Measurements from ENCODE around the gene JAKMIP1. TPM values are rescaled to one million over a fixed set of nuclear protein-coding genes. Genes with fewer than 3 reads are reported as not detected.

The JAKMIP1 gene
- total RNA-seq, 2 experiments from 2014 or later, result 4.0 to 5.1 TPM

GRCh38 chr4:6235012-6235411, 34.7 kb upstream of the JAKMIP1 start:
- intact Hi-C loops (cut with micrococcal nuclease; ENCODE audit: unreplicated experiment), result no loop called here
- CTCF ChIA-PET (ENCODE audit: unreplicated experiment), result no interaction called here
- BruUV-seq (replicated peaks), result no TSS peak
- no peaks in the 10 kb centered on the region for H4K20me1 ChIP-seq (ENCODE audit: insufficient read depth, low read length)
- no peaks in the 10 kb centered on the region for H3K4me1 ChIP-seq (ENCODE audit: insufficient read depth, low read length, poor library complexity, severe bottlenecking)
- no peaks in the 10 kb centered on the region for H3K36me3 ChIP-seq (ENCODE audit: insufficient read depth, low read length)
- no peak overlapping the region for H3K27ac ChIP-seq (ENCODE audit: low read depth, low read length, poor library complexity, severe bottlenecking)
- H3K9me2 ChIP-seq (ENCODE audit: insufficient read depth, low read length), result no peaks in the 10 kb centered on the region
- no peaks in the 10 kb centered on the region for H3K79me2 ChIP-seq (ENCODE audit: insufficient read depth, low read depth, low read length)
- H3K4me3 ChIP-seq (ENCODE audit: low read depth, low read length, poor library complexity, severe bottlenecking), result no peak overlapping the region
- no peak for DNase-seq (ENCODE audit: low spot score)
- no peak overlapping the region for H3K4me2 ChIP-seq (ENCODE audit: low read length)
- no peak overlapping the region for H2AFZ ChIP-seq (ENCODE audit: low read length)
- H3K9me3 ChIP-seq (ENCODE audit: low read length), result no peaks in the 10 kb centered on the region
- POLR2A ChIA-PET, result interaction anchor here (0.7 kb wide), 1 partner anchor 144 kb away, joined by 3 read pairs; no protein-coding TSS in a partner anchor
- TF ChIP-seq, protein P1, sequence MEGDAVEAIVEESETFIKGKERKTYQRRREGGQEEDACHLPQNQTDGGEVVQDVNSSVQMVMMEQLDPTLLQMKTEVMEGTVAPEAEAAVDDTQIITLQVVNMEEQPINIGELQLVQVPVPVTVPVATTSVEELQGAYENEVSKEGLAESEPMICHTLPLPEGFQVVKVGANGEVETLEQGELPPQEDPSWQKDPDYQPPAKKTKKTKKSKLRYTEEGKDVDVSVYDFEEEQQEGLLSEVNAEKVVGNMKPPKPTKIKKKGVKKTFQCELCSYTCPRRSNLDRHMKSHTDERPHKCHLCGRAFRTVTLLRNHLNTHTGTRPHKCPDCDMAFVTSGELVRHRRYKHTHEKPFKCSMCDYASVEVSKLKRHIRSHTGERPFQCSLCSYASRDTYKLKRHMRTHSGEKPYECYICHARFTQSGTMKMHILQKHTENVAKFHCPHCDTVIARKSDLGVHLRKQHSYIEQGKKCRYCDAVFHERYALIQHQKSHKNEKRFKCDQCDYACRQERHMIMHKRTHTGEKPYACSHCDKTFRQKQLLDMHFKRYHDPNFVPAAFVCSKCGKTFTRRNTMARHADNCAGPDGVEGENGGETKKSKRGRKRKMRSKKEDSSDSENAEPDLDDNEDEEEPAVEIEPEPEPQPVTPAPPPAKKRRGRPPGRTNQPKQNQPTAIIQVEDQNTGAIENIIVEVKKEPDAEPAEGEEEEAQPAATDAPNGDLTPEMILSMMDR (conservative IDR thresholded peaks at IDR 0.05; ENCODE audit: low read length), result no peak
- TF ChIP-seq EZH2phosphoT487 (IDR thresholded peaks at IDR 0.05; ENCODE audit: borderline replicate concordance, low read depth, low read length), result no peak

DNA sequence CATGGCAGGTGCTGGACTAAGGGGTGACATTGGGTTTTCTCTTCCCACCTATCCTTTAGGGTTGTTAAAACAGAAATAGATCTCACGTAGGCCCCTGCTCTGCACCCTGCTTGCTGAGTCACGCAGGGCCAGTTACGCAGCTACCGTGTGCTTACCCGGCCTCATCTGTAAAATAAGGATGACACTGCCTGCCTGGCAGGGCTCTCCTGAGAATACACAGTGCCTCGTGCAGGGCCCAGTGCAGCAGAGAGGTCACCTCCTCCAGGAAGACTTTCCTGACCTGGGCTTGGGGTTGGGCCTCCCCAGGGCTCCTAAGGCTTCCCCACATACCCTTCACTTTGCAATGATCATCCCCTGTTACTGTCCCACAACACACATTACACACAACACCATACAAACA, 33.6 kb upstream of the JAKMIP1 start:
- DNase-seq (ENCODE audit: low spot score), result no peak
- Histone ChIP-seq H3K9me3 (ENCODE audit: low read length) (no peaks in the 10 kb centered on the region), H3K4me3 (ENCODE audit: low read depth, low read length, poor library complexity, severe bottlenecking) (no peak overlapping the region), H3K36me3 (ENCODE audit: insufficient read depth, low read length) (no peaks in the 10 kb centered on the region), H2AFZ (ENCODE audit: low read length) (no peak overlapping the region), H3K27ac (ENCODE audit: low read depth, low read length, poor library complexity, severe bottlenecking) (no peak overlapping the region), H3K4me2 (ENCODE audit: low read length) (no peak overlapping the region), H4K20me1 (ENCODE audit: insufficient read depth, low read length) (no peaks in the 10 kb centered on the region), H3K4me1 (ENCODE audit: insufficient read depth, low read length, poor library complexity, severe bottlenecking) (no peaks in the 10 kb centered on the region), H3K9me2 (ENCODE audit: insufficient read depth, low read length) (no peaks in the 10 kb centered on the region), H3K79me2 (ENCODE audit: insufficient read depth, low read depth, low read length) (no peaks in the 10 kb centered on the region)
- TF ChIP-seq, protein P1 (conservative IDR thresholded peaks at IDR 0.05; ENCODE audit: low read length), result no peak
- TF ChIP-seq EZH2phosphoT487 (IDR thresholded peaks at IDR 0.05; ENCODE audit: borderline replicate concordance, low read depth, low read length), result no peak
- ChIA-PET CTCF (ENCODE audit: unreplicated experiment) (no interaction called here), POLR2A (no interaction called here)
- BruUV-seq (replicated peaks), result no TSS peak
- intact Hi-C loops (cut with micrococcal nuclease; ENCODE audit: unreplicated experiment), result no loop called here

DNA sequence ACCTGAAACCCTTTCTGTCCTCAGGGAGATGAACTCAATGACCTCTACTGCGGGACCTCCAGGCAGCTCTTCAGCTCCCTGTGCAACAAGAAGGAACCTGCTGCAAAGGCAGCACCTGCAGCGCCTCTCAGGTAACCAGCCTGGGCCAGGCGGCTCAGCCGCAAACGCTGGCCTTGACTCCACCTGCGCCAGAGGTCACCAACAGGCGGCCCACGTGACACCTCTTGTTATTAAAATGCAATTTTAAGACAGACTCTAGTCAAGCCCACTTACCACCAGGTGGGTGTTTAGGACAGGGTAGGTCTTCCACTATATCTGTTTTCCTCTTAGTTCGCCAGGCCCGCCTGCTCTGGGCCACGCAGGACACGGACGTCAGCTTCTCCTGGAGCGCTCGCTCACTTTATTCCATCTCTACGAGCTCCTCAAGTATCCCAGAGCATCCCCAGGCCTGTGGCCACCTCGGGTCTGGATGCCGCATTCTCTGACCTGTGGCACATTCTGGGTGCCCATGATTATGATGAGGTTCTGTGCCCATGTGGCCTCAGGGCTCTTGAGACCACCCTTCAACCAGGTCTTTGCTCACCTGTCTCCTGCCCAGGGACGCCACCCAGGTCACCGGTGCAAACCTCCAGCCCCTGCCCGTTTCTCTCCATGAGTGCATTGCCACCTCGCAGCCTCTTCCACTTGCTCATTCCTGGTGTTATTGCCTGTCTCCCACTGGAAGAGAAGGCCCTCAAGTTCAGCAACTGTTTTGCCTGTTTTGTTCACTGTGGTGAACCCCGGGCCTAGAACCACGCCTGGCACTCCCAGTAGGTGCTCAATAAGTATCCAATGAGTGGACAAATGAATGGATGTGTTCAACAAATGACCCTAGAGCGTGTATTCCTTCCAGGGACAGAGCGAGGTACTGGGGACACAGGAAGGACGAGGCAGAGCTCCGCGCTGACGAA, 32.8 kb upstream of the JAKMIP1 start:
- Histone ChIP-seq H3K4me2 (ENCODE audit: low read length) (no peak overlapping the region), H3K4me3 (ENCODE audit: low read depth, low read length, poor library complexity, severe bottlenecking) (no peak overlapping the region), H3K79me2 (ENCODE audit: insufficient read depth, low read depth, low read length) (no peaks in the 10 kb centered on the region), H3K9me3 (ENCODE audit: low read length) (no peaks in the 10 kb centered on the region), H2AFZ (ENCODE audit: low read length) (no peak overlapping the region), H3K4me1 (ENCODE audit: insufficient read depth, low read length, poor library complexity, severe bottlenecking) (no peaks in the 10 kb centered on the region), H4K20me1 (ENCODE audit: insufficient read depth, low read length) (no peaks in the 10 kb centered on the region), H3K9me2 (ENCODE audit: insufficient read depth, low read length) (no peaks in the 10 kb centered on the region), H3K27ac (ENCODE audit: low read depth, low read length, poor library complexity, severe bottlenecking) (no peak overlapping the region), H3K36me3 (ENCODE audit: insufficient read depth, low read length) (no peaks in the 10 kb centered on the region)
- ChIA-PET CTCF (ENCODE audit: unreplicated experiment) (no interaction called here), POLR2A (no interaction called here)
- intact Hi-C loops (cut with micrococcal nuclease; ENCODE audit: unreplicated experiment), result no loop called here
- BruUV-seq (replicated peaks), result no TSS peak
- TF ChIP-seq, protein P1 (conservative IDR thresholded peaks at IDR 0.05; ENCODE audit: low read length), result no peak
- no peak for TF ChIP-seq EZH2phosphoT487 (IDR thresholded peaks at IDR 0.05; ENCODE audit: borderline replicate concordance, low read depth, low read length)
- no peak for DNase-seq (ENCODE audit: low spot score)

All from OCI-LY7 (cell line).